ENCODE data around the gene ZNF639.
"Not testable (repeated sequence)": the region's sequence is repeated elsewhere in the genome, so short reads cannot be mapped to it uniquely, and the experiment has no call there.

Gene ZNF639

DNA sequence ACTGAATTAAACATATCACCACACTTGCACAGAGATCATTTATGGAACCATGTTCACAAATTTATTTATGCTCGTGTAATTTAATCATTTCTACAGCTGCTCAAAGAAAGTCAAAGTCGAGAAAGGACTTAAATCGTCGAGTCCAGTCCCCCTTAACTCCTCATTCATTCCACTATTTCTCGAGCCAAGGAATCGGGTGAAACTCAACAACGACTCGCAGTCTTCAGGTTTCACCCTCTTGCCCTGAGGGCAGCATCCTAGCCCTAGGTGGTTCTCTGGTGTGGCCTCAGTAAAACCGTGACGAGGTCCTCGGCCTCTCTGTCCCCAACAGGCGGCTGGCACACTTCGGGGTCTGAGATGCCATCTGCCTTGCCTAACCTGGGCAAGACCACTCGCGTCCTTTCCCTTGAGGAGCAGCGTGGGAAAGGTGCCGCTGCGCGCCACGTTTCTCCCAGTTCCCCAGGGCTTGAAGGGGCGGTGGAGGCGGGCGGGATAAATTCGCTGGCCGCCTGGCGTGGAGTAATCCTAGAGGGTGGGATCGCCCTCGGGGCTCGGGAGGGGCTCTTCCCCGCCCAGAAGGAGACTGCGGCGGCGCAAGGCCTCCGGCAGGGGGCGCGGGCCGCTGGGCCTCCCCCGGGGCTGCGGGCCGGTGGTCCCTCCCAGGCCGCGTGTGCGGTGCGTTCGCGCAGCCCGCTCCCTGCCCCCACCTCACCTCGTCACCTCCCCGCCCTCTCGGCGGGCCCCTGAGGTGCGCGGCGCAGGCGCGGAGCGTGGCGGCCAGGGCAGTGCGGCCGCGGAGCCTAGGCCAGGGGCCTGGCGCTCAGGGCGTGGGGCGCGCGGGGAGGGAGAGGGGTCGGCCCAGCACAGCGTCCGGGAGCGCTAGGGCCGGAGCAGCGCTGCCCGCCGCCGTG is at the start of gene ZNF639:
Gene ZNF639 (plus strand): TSS at position 746 of the 911 bp plus-strand sequence. CDS start 5,263 bp downstream, outside the sequence.
- peak; percentile 89 for DNase-seq (ENCODE audit: low spot score)

DNA sequence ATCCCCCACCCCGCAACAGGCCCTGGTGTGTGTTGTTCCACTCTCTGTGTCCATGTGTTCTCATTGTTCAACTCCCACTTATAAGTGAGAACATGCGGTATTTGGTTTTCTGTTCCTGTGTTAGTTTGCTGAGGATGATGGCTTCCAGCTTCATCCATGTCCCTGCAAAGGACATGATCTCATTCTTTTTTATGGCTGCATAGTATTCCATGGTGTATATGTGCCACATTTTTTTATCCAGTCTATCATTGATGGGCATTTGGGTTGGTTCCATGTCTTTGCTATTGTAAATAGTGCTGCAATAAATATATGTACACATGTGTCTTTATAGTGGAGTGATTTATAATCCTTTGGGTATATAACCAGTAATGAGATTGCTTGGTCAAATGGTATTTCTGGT is 48.4 kb upstream of the ZNF639 start:
- DNase-seq (ENCODE audit: low spot score): not testable (repeated sequence)

- DNase-seq (ENCODE audit: low spot score): no peak
Measured at GRCh38 chr3:179276001-179276400, 46.8 kb upstream of the ZNF639 start.

- no peak for DNase-seq (ENCODE audit: low spot score)
Measured at GRCh38 chr3:179276743-179277142, 46.1 kb upstream of the ZNF639 start.

- DNase-seq (ENCODE audit: low spot score): no peak
Measured at GRCh38 chr3:179278151-179278550, 44.7 kb upstream of the ZNF639 start.

DNA sequence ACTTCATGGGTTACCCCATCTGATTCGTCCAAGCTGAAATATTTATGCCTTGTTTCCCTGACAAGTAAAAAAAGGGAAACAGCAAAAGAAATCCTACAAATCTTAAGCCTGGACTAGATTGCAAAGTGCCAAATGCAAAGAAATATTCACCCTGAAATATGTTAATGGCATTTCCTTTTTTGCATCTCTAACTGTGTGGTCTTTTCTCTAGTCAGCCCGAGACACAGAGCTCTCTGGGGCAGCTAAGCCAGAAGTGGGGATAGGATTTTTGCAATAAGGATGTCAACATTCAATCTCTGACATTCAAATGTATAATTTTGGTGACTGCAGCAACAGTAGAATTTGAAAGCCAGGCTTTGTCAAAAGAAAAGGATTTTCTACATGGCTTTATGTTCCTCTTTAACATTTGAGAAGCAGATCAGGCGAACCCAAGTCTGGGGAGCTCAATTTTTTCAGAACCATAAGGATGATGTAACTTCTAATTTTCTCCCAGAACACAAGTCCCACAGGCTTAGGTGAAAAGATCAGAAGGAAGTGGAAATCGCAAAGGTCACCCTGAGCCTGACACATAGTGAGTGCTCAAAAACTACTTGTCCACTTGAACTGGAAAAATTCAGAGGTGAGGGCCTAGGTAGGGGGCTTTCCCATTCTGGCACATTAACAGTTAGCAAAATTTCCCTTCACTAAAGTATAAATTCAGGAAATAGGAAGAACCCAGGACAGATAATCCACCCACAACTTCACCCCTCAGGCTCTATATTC is 43.7 kb upstream of the ZNF639 start:
- DNase-seq (ENCODE audit: low spot score): no peak

DNA sequence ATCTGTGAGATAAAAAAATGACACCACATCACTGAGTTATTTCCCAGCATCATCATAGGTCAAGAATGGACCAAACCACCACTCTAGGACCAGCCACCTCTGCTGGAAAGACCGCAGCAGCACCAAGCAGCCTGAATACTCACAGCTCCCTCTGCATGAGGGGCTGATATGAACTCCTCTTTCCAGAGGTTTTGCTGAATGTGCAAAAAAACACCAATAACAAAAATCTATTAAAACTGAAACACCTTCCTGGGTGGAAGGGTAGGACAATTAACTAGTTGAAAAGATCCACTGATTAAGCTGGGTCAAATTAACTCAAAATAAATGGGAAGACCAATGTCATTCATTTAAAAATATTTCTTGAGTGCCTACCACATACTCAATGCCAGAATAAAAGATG is 43.0 kb upstream of the ZNF639 start:
- DNase-seq (ENCODE audit: low spot score): no peak

- no peak for DNase-seq (ENCODE audit: low spot score)
Measured at GRCh38 chr3:179281825-179282224, 41.0 kb upstream of the ZNF639 start.

DNA sequence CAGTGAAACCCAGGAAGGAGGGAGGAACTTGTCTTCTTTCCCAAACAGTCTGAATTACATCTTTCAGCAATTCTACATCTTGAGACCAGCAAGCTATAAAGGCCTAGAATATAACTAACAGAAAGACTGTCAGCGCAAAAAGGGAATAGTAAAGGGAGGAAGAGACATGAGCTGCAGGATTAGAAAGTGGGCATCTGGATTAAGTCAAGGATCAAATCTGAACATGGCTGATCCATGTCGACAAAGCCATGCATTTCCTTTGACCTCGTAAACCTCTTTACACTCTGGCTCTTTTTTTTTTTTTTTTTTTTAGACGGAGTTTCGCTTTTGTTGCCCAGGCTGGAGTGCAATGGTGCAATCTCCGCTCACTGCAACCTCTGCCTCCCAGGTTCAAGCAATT is 36.5 kb upstream of the ZNF639 start:
- DNase-seq (ENCODE audit: low spot score): no peak

DNA sequence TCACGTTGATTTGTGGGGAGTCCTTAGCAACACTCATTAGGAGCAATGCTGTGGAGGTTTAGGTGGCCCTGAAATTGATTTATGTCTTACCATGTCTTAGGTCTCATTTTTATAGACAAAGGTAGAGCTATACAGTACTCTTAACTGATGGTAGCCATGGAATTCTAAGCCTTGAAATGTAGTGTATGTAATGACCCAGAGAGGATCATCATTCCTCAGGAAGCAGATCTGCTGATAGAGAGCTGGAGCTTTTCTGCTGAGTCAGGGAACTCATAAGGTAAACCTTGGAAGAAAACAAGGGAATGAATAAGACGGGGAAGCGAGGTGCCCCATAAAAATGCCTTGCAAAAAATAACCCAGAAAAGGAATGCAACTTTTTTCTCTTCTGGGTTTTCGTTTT is 34.0 kb upstream of the ZNF639 start:
- no peak for DNase-seq (ENCODE audit: low spot score)

- DNase-seq (ENCODE audit: low spot score): no peak
Measured at GRCh38 chr3:179289295-179289694, 33.5 kb upstream of the ZNF639 start.

DNA sequence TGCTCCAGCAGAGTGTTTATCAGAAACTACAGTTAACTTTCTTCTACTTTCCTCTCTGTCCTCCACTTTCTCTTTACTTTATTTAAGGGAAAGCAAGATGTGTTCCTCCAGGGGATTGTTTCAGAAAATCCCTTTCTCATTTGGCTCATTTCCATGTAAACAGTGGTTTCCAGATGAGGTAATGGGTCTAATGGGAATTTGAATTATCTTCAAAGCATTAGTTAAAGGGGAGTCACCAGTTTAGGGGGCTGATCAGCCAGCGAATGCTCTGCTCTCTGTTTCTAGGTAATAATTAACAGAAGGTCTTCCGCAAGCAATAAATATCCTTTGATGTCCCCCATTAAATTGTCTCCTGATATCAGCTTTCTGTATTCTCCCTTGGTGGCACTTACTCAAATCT is 30.4 kb upstream of the ZNF639 start:
- DNase-seq (ENCODE audit: low spot score): no peak

GRCh38 chr3:179297971-179298725 is 24.7 kb upstream of the ZNF639 start:
- DNase-seq (ENCODE audit: low spot score): no peak

GRCh38 chr3:179299316-179299715 is 23.5 kb upstream of the ZNF639 start:
- no peak for DNase-seq (ENCODE audit: low spot score)

DNA sequence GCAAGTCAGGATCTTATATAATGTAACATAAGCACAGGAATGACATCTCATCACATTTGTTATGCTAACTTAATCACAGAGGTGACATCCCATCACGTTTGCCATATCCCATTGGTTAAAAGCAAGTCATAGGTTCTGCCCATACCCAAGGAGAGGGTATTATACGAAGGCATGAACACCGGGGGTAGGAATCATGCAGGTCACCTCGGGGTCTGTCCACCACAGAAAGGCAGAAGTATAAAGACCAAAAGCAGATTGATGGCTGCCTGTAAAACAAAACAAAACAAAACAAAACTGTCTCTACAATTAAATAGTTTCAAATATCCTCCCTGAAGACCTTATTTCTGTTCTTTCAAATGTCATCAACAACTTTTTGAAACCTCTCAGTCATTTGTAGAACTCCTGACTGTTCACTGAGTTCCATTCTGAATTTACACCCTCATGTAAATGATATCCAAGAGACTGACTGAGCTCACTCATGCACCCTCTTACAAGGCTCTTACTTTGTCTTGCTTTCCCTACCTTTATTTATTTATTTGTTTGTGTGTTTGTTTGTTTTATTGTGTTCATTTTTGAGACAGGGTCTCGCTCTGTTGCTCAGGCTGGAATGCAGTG is 22.7 kb upstream of the ZNF639 start:
- no peak for DNase-seq (ENCODE audit: low spot score)

DNA sequence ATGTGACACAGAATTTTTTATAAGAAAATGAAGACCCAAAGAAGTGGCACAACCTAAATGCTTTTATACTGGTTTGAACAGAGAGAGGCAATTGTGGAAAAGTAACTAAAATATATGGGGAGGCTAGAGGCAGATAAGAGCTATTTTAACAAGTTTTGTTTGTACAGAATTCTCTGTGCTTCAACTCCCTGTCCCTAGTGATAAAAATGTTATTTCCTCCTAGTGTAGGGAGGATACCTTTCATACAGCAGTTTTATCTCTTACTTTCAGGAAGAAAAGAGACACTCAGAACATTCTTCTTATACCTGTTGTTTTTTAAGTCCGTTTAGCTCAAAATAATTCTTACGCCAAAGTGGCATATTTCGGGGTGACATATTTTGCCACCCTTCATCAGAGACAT is 21.2 kb upstream of the ZNF639 start:
- DNase-seq (ENCODE audit: low spot score): no peak

DNA sequence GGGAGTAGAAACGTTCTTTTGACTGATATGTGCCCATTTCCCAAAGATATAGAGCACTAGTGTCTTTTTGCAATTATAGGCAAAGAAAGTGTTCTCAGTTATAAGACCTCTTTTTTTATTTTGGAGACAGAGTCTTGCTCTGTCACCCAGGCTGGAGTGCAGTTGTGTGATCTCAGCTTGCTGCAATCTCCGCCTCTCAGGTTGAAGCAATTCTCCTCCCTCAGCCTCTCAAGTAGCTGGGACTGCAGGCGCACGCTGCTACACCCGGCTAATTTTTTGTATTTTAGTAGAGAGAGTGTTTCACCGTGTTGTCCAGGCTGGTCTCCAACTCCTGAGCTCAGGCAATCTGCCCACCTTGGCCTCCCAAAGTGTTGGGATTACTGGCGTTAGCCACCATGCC is 20.7 kb upstream of the ZNF639 start:
- no peak for DNase-seq (ENCODE audit: low spot score)

- no peak for DNase-seq (ENCODE audit: low spot score)
Measured at GRCh38 chr3:179304605-179305004, 18.2 kb upstream of the ZNF639 start.

DNA sequence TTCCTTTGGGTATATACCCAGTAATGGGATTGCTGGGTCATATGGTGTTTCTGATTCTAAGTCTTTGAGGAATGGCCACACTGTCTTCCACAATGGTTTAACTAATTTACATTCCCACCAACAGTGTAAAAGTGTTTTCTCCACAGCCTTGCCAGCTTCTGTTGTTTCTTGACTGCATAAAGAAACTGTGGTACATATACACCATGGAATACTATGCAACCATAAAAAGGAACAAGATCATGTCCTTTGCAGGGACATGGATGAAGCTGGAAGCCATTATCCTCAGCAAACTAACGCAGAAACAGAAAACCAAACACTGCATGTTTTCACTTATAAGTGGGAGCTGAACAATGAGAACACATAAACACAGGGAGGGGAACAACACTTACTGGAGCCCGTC is 15.5 kb upstream of the ZNF639 start:
- DNase-seq (ENCODE audit: low spot score): not testable (repeated sequence)

- DNase-seq (ENCODE audit: low spot score): no peak
Measured at GRCh38 chr3:179308001-179308400, 14.8 kb upstream of the ZNF639 start.

DNA sequence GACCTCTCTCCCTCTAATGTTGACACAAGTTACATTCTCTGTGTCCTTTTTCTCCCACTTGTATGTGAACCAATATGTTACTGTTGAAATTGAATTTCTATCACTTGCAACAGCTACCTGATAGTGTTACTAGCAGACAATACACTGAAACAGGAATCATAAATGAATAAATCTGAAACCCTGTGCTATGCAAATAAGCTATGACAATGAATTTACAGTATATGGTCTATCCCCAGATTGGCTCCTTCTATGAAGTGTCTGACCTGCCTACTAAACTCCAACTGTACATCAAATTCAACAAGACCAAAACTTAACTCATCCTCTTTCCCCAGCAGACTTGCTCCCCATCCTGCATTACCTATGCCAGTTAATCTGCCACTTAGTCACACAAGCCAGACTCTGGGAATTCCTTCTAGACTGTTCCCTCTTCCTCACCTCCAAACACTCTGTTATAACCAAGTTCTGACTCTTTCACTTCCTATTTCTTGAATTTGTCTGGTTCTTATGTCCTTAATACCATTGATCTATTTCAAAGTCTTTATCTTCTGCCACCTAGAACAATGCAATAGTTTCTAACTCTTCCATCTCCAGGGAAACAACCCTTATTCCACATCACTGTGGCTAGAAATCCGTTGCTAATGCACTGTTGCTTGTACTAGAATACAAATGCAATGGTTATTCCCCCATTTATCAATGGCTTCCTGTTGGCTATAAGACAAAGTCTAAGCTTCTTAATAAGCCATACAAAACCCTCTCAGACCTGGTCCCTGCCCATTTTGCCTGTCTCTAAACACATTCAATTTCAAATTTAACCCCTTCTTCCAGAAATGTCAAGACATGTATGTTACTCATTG is 13.4 kb upstream of the ZNF639 start:
- DNase-seq (ENCODE audit: low spot score): no peak

Data from RKO (cell line).